DLD1 (cell line): Measurements from ENCODE around the gene SC5D.

ENCODE experiments used
- in situ Hi-C: cut with HindIII; loops from 2 replicates; pipeline ENCODE4 v1.10.0; 2017; ENCODE audit warnings: low sequenced_read_pairs

SC5D gene

GRCh38 chr11:121291896-121292494, 576 bp upstream of the SC5D start:
- in situ Hi-C loops = no loop called here

GRCh38 chr11:121293288-121293594, 670 bp downstream of the SC5D start:
- in situ Hi-C loops = no loop called here

- in situ Hi-C loops = no loop called here
Observed at GRCh38 chr11:121295246-121296029, 2.9 kb downstream of the SC5D start.

GRCh38 chr11:121297872-121298271, 5.3 kb downstream of the SC5D start:
- in situ Hi-C loops = no loop called here

- in situ Hi-C loops = no loop called here
Observed at GRCh38 chr11:121298774-121299173, 6.2 kb downstream of the SC5D start.

GRCh38 chr11:121299417-121299816, 6.8 kb downstream of the SC5D start:
- in situ Hi-C loops = no loop called here

GRCh38 chr11:121300313-121300971, 7.9 kb downstream of the SC5D start:
- in situ Hi-C loops = no loop called here

GRCh38 chr11:121300972-121301699, 8.6 kb downstream of the SC5D start:
- in situ Hi-C loops = no loop called here

GRCh38 chr11:121304759-121305158, 12.2 kb downstream of the SC5D start:
- in situ Hi-C loops = no loop called here

GRCh38 chr11:121308816-121309215, 16.2 kb downstream of the SC5D start:
- in situ Hi-C loops = no loop called here

- in situ Hi-C loops = no loop called here
Observed at GRCh38 chr11:121309688-121310087, 17.1 kb downstream of the SC5D start.

- in situ Hi-C loops = no loop called here
Observed at GRCh38 chr11:121310908-121311307, 18.3 kb downstream of the SC5D start.

GRCh38 chr11:121311373-121311772, 18.8 kb downstream of the SC5D start:
- in situ Hi-C loops = no loop called here

GRCh38 chr11:121312483-121312882, 19.9 kb downstream of the SC5D start:
- in situ Hi-C loops = no loop called here

- in situ Hi-C loops = no loop called here
Observed at GRCh38 chr11:121318848-121319834, 26.6 kb downstream of the SC5D start.

- in situ Hi-C loops = loop anchor here (5.0 kb wide), 1 partner anchor 36 kb away; no protein-coding TSS in a partner anchor
Observed at GRCh38 chr11:121321614-121322243, 29.2 kb downstream of the SC5D start.

GRCh38 chr11:121323046-121323607, 30.6 kb downstream of the SC5D start:
- in situ Hi-C loops = loop anchor here (5.0 kb wide), 1 partner anchor 34 kb away; no protein-coding TSS in a partner anchor

GRCh38 chr11:121326230-121326629, 33.7 kb downstream of the SC5D start:
- in situ Hi-C loops = no loop called here

GRCh38 chr11:121327553-121327952, 35.0 kb downstream of the SC5D start:
- in situ Hi-C loops = no loop called here
